ENCODE data around the gene DGKQ.

DGKQ gene

GRCh38 chr4:960636-961350, 12.6 kb downstream of the DGKQ start:
- DNase-seq, result no peak

GRCh38 chr4:960140-960635, 13.2 kb downstream of the DGKQ start:
- DNase-seq, result no peak

GRCh38 chr4:959338-960139, 13.8 kb downstream of the DGKQ start:
- no peak for DNase-seq

- no peak for DNase-seq
These were observed 14.6 kb downstream of the DGKQ start for GRCh38 chr4:958696-959337.

GRCh38 chr4:958314-958665, 15.1 kb downstream of the DGKQ start:
- no peak for DNase-seq

GRCh38 chr4:957581-958313, 15.6 kb downstream of the DGKQ start:
- DNase-seq, result no peak

GRCh38 chr4:957231-957580, 16.2 kb downstream of the DGKQ start:
- no peak for DNase-seq

GRCh38 chr4:956531-957230, 16.7 kb downstream of the DGKQ start:
- no peak for DNase-seq

- DNase-seq, result no peak
These were observed 17.4 kb downstream of the DGKQ start for GRCh38 chr4:955931-956381.

- no peak for DNase-seq
These were observed 18.0 kb downstream of the DGKQ start for GRCh38 chr4:955161-955921.

- no peak for DNase-seq
These were observed 19.0 kb downstream of the DGKQ start for GRCh38 chr4:954211-955020.

- DNase-seq, result no peak
These were observed 19.8 kb downstream of the DGKQ start for GRCh38 chr4:953574-953915.

- DNase-seq, result no peak
These were observed 20.3 kb downstream of the DGKQ start for GRCh38 chr4:952881-953573.

GRCh38 chr4:951594-952468, 21.5 kb downstream of the DGKQ start:
- no peak for DNase-seq

- DNase-seq, result no peak
These were observed 22.2 kb downstream of the DGKQ start for GRCh38 chr4:951186-951585.

- no peak for DNase-seq
These were observed 23.0 kb downstream of the DGKQ start for GRCh38 chr4:950136-951020.

- DNase-seq, result no peak
These were observed 23.7 kb downstream of the DGKQ start for GRCh38 chr4:949656-950055.

- no peak for DNase-seq
These were observed 24.5 kb downstream of the DGKQ start for GRCh38 chr4:948936-949300.
